ENCODE data around the gene KRT33A. TPM values are rescaled to one million over a fixed set of nuclear protein-coding genes. Genes with fewer than 3 reads are reported as not detected.

The KRT33A gene
- total and polyA plus RNA-seq, 2 experiments from 2014 or later, result not detected

DNA sequence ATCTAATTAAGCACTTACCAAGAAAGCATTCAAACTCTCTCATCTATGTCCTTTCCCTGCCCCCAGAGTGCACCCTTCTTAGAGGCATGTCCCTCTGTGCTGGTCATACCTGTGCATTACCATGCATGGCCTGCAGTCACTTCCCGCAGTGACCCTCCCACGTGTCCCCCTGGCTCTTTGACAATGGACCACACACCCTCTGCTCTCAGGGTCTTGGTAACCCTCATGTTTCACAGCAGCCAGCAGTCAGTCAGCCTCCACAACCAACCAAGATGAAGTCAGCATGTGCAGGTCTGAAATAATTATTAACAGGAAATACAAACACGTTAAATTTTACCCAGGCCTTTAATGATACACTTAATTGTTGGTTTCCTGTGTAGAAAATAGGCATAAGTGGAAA lies 10.1 kb downstream of the KRT33A start:
- Histone ChIP-seq H3K27me3 (ENCODE audit: insufficient read depth) (no peaks in the 10 kb centered on the region), H3K79me2 (replicated peaks; ENCODE audit: insufficient read depth) (no peaks in the 10 kb centered on the region), H2AFZ (no peak overlapping the region), H3K9me2 (ENCODE audit: insufficient read depth) (peaks cover 4% of the 10 kb centered on the region; the same call in 1 of the 2 replicates), H3K4me2 (no peak overlapping the region), H3K4me1 (ENCODE audit: insufficient read depth) (no peaks in the 10 kb centered on the region), H3K27ac (ENCODE audit: low read depth) (no peak overlapping the region), H4K20me1 (replicated peaks; ENCODE audit: insufficient read depth) (no peaks in the 10 kb centered on the region), H3K4me3 (no peak overlapping the region), H3K36me3 (ENCODE audit: insufficient read depth) (no peaks in the 10 kb centered on the region), H3F3A (replicated peaks; ENCODE audit: low read depth) (no peaks in the 10 kb centered on the region)
- Mint-ChIP-seq H3K4me1 (no peaks in the 10 kb centered on the region), H3K36me3 (ENCODE audit: low read depth) (no peaks in the 10 kb centered on the region; the same call in 2 of the 3 replicates), H3K4me3 (no peak overlapping the region), H3K27me3 (ENCODE audit: insufficient read depth, low read depth, poor library complexity) (peaks cover 5% of the 10 kb centered on the region), H3K27ac (no peak overlapping the region), H3K9me3 (peaks cover 24% of the 10 kb centered on the region)
- DNase-seq (ENCODE audit: low spot score), result peak; percentile 17
- TF ChIP-seq CREB1 (CRISPR knock-in tag; IDR thresholded peaks at IDR 0.05; ENCODE audit: low read depth), result no peak
- no peak for ATAC-seq

DNA sequence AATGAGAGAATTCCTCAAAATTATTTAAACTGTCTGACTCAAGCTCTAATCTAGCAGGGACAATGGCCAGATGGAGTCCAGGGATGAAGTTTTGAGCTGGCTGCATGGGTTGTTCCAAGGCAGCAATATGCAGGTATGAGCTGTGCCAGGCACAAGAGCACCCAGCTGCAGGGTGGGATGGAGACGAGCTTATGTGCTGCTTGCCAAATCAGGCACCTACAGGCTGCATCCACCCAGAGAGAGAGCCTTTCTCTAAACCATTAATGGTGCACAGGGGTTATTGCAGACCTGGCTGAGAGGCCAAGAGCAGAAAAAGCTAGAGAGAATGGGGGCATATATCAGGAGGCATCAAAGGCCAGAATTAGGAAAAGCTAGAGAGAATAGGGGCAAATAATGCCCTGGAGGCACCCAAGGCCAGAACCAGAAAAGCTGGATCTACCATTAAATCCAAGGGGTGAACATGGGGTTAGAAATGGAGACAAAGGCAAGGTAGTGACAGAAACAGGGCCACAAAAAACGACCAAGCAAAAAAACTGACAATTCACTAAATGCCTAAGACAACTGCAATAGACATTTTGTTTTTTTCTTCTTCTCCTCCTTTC lies 11.0 kb downstream of the KRT33A start:
- no peaks in the 10 kb centered on the region for H3K27me3 ChIP-seq (ENCODE audit: insufficient read depth)
- H4K20me1 ChIP-seq (replicated peaks; ENCODE audit: insufficient read depth), result no peaks in the 10 kb centered on the region
- no peak overlapping the region for H3K4me2 ChIP-seq
- Mint-ChIP-seq H3K27me3 (ENCODE audit: insufficient read depth, low read depth, poor library complexity) (peaks cover 5% of the 10 kb centered on the region), H3K4me1 (no peaks in the 10 kb centered on the region), H3K4me3 (no peak overlapping the region), H3K36me3 (ENCODE audit: low read depth) (no peaks in the 10 kb centered on the region; the same call in 2 of the 3 replicates), H3K9me3 (peaks cover 24% of the 10 kb centered on the region), H3K27ac (no peak overlapping the region)
- H3K4me3 ChIP-seq, result no peak overlapping the region
- peaks cover 2% of the 10 kb centered on the region; the same call in 1 of the 2 replicates for H3K9me2 ChIP-seq (ENCODE audit: insufficient read depth)
- ATAC-seq (no peak), DNase-seq (ENCODE audit: low spot score) (no peak)
- H3K27ac ChIP-seq (ENCODE audit: low read depth), result no peak overlapping the region
- no peak overlapping the region for H2AFZ ChIP-seq
- TF ChIP-seq ZNF331 (CRISPR knock-in tag; IDR thresholded peaks at IDR 0.05; ENCODE audit: low read depth) (no peak), NANOG (IDR thresholded peaks at IDR 0.05; ENCODE audit: borderline replicate concordance) (no peak), ZNF462 (CRISPR knock-in tag; IDR thresholded peaks at IDR 0.05) (no peak), POLR2AphosphoS5 (IDR thresholded peaks at IDR 0.05; ENCODE audit: low read depth) (no peak), CTCF (conservative IDR thresholded peaks at IDR 0.05; ENCODE audit: low read depth in 2 of 2) (no peak)
- H3K4me1 ChIP-seq (ENCODE audit: insufficient read depth), result no peaks in the 10 kb centered on the region
- H3K36me3 ChIP-seq (ENCODE audit: insufficient read depth), result no peaks in the 10 kb centered on the region
- H3F3A ChIP-seq (replicated peaks; ENCODE audit: low read depth), result no peaks in the 10 kb centered on the region
- no peaks in the 10 kb centered on the region for H3K79me2 ChIP-seq (replicated peaks; ENCODE audit: insufficient read depth)

All from GM23338 (cell line).